Nephron (organoid): Measurements from ENCODE around the gene IL25.

Experiments
- H3K27ac Mint-ChIP-seq, 3 experiments: 2 replicates each; pipeline ENCODE4 v1.8.0; 2020; ENCODE audit warnings: mixed read lengths in 3 of 3, mild to moderate bottlenecking in 2 of 3, moderate library complexity in 1 of 3
- H3K27me3 Mint-ChIP-seq: 2 replicates; pipeline ENCODE4 v1.8.0; 2021; ENCODE audit warnings: low read depth, mild to moderate bottlenecking, moderate library complexity, mixed read lengths
- H3K36me3 Mint-ChIP-seq: 2 replicates; pipeline ENCODE4 v1.8.0; 2020; ENCODE audit warnings: low read depth, mixed read lengths
- H3K4me1 Mint-ChIP-seq: 2 replicates; pipeline ENCODE4 v1.8.0; 2020; ENCODE audit warnings: mixed read lengths
- H3K4me3 Mint-ChIP-seq, 3 experiments: 2 replicates each; pipeline ENCODE4 v1.8.0; 2020; ENCODE audit warnings: mild to moderate bottlenecking in 3 of 3, mixed read lengths in 3 of 3, moderate library complexity in 2 of 3
- H3K9me3 Mint-ChIP-seq: 2 replicates; pipeline ENCODE4 v1.8.0; 2020; ENCODE audit warnings: mixed read lengths
- CTCF ChIP-seq, 3 experiments: fragments of 200-600 bp; sonication (generic); IDR thresholded peaks; one replicate each; pipeline ENCODE4 v1.5.0; 2021; ENCODE audit warnings: antibody characterized with exemption in 3 of 3; ENCODE audit not compliant: unreplicated experiment in 3 of 3

Gene IL25

DNA sequence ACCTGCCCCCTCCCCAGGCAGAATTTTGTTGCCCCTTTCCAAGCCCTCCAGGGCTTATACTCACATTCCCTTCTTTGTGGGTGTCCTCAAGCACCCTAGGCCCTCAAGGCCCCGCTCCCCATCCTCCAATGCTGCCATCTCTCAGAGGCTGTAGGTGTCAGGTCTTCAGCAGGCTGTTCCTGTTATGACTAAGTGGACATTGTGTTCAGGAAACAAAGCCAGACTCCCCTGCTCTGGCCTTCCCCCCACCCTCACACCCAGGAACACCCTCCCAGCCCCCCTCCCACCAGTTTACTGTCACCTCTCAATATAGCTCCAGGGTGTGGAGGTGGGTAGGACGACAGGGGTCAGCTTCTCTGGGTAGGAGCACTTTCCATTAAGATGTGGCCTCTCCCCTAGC is 36.9 kb downstream of the IL25 start:
- Mint-ChIP-seq H3K4me3 (no peak overlapping the region), H3K4me1 (no peaks in the 10 kb centered on the region), H3K27ac (no peak overlapping the region)

GRCh38 chr14:23409966-23410635 is 37.5 kb downstream of the IL25 start:
- Mint-ChIP-seq H3K9me3 (no peaks in the 10 kb centered on the region), H3K36me3 (no peaks in the 10 kb centered on the region), H3K4me1 (no peaks in the 10 kb centered on the region), H3K27me3 (peaks cover 9% of the 10 kb centered on the region), H3K4me3 (no peak overlapping the region), H3K27ac (no peak overlapping the region)
- TF ChIP-seq CTCF (IDR thresholded peaks at IDR 0.05; ENCODE audit: unreplicated experiment in 3 of 3) = no peak

More for the DNA sequence above, 36.9 kb downstream of the IL25 start:
- H3K36me3 Mint-ChIP-seq = no peaks in the 10 kb centered on the region
- peaks cover 4% of the 10 kb centered on the region for H3K27me3 Mint-ChIP-seq
- no peaks in the 10 kb centered on the region for H3K9me3 Mint-ChIP-seq
- TF ChIP-seq CTCF (IDR thresholded peaks at IDR 0.05; ENCODE audit: unreplicated experiment in 3 of 3) = no peak

DNA sequence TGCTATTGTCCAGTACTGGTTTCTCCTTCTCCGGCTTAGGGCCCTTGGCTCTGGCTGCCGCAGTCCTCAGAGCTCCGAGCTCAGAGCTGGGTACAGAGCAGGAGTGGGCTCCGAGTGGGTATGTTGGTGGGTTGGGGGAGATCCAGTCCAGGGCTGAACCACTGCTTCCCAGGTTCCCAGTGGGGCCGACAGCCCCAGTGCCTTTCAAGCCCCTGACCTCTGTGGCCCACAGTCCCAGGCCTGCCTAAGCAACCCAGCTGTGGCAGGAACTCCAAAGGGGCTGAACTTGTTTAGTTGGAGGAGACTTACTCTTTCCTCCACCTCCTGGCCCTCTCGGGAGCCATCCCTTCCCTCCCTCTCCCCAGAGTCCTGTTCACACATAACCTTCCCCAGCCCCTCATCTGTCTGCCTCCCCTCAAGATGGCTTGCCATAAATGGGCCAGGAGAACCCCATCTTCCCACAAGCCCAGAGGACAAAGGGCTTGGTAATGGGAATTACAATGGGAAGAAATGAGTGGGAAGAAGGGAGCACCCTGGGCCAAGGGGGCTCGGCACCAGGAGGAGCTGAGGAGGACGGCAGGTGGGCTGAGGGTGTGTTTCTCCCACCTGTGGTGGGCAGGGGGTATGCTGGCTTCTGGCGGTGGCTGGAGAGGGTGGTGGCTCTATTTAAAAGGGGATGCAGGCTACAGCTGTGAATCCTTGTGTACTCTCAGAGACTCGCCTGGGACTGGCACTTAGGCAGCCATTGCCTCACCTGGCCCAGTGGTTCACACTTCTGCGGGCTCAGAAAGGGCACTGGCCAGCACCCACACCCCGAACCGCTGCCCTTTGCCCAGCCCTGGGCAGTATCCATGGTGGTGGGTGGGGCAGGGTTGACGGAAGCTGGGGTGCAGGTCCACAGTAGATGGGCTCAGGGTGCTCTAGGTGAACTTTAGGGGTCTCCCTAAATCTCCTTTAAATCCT is 39.2 kb downstream of the IL25 start:
- Mint-ChIP-seq H3K9me3 (no peaks in the 10 kb centered on the region), H3K4me3 (no peak overlapping the region), H3K27ac (no peak overlapping the region), H3K27me3 (peaks cover 9% of the 10 kb centered on the region), H3K36me3 (no peaks in the 10 kb centered on the region), H3K4me1 (no peaks in the 10 kb centered on the region)
- no peak for TF ChIP-seq CTCF (IDR thresholded peaks at IDR 0.05; ENCODE audit: unreplicated experiment in 3 of 3)

DNA sequence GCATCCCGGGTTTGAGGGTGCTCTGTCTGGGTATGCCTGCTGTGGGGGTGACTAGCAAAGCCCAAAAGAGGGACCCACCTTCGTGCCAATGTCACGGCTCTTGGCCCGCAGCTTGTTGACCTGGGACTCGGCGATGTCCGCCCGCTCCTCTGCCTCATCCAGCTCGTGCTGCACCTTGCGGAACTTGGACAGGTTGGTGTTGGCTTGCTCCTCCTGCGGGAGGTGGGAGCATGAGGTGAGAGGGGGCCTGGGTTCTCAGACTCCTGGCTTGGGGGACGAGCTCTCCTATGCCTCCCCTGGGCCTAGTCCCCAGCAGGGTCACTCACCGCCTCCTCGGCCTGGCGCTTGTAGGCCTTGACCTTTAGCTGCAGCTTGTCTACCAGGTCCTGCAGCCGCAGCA is 41.1 kb downstream of the IL25 start:
- Mint-ChIP-seq H3K4me3 (no peak overlapping the region), H3K36me3 (no peaks in the 10 kb centered on the region), H3K27me3 (peaks cover 6% of the 10 kb centered on the region), H3K4me1 (no peaks in the 10 kb centered on the region), H3K9me3 (no peaks in the 10 kb centered on the region), H3K27ac (no peak overlapping the region)
- TF ChIP-seq CTCF (IDR thresholded peaks at IDR 0.05; ENCODE audit: unreplicated experiment in 3 of 3) = no peak

DNA sequence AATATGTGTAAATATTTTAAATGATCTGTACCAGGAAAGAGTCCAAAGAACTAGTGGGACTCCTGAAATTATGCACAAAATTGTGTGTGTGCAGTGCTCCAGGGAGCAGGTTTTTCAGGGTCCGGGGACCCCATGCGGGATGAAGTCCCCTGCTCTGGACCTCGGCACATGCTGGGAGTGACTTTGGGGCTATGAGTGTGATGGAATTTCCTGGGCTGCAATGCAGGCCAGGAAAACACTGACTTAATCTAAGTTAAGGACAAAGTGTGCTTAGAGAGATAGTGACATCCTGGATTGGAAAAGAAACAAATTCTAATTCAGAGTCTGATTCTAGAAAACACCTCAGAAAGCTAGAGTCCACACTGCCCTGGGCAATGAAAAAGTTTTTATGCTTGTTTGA is 41.6 kb downstream of the IL25 start:
- Mint-ChIP-seq H3K4me1 (no peaks in the 10 kb centered on the region), H3K4me3 (no peak overlapping the region), H3K36me3 (no peaks in the 10 kb centered on the region), H3K9me3 (no peaks in the 10 kb centered on the region), H3K27me3 (peaks cover 6% of the 10 kb centered on the region), H3K27ac (no peak overlapping the region)
- no peak for TF ChIP-seq CTCF (IDR thresholded peaks at IDR 0.05; ENCODE audit: unreplicated experiment in 3 of 3)
